ENCODE data around the gene RESP18.
"Not testable (repeated sequence)": the region's sequence is repeated elsewhere in the genome, so short reads cannot be mapped to it uniquely, and the experiment has no call there.

RESP18 gene

GRCh38 chr2:219325136-219325535, 7.4 kb downstream of the RESP18 start:
- DNase-seq: no peak

DNA sequence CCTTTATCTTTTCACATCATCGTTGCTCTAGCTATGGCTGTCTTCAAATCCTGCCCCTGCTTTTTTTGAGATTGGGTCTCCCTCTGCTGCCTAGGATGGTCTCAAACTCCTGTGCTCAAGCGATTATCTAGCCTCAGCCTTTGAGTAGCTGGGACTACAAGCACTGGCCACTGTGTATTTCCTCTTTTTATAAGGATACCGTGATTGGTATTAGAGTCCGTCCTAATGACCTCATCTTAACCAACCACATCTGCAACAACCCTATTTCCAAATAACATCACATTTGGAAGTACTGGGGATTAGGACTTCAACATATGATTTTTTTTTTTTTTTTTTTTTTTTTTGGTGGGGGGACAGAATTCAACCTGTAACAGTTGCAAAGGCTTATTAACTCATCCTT, 9.1 kb downstream of the RESP18 start:
- no peak for DNase-seq

DNA sequence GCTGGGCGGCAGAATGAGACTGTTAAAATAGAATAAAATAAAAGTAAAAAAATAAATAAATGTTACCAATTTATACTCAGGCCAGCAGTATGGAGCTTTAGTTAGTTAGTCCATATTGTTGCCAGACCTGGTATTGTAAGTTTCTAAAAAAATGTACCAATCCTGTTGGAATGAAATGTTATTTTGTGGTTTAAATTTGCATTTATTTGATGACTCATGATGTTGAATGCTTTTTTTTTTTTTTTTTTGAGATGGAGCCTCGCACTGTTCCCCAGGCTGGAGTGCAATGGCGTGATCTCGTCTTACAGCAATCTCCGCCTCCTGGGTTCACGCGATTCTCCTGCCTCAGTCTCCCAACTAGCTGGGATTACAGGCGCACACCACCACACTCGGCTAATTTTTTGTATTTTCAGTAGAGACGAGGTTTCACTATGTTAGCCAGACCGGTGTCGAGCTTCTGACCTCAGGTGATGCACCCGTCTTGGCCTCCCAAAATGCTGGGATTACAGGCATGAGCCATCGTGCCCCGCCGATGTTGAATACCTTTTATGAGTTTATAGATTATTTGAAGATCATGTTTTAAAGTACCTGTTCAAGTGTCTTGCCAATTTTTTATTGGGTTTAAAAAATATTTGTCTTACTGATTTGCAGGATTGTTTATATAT, 17.6 kb downstream of the RESP18 start:
- DNase-seq: no peak

DNA sequence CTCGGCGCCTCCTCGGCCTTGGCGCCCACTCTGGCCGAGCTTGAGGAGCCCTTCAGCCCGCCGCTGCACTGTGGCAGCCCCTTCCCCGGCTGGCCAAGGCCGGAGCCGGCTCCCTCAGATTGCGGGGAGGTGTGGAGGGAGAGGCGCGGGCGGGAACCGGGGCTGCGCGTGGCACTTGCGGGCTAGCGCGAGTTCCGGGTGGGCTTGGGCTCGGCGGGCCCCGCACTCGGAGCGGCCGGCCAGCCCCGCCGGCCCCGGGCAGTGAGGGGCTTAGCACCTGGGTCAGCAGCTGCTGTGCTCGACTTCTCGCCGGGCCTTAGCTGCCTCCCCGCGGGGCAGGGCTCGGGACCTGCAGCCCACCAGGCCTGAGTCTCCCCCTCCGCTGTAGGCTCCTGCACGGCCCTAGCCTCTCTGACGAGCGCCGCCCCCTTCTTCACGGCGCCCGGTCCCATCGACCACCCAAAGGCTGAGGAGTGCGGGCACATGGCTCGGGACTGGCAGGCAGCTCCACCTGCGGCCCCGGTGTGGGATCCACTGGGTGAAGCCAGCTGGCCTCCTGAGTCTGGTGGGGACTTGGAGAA, 19.8 kb downstream of the RESP18 start:
- DNase-seq: not testable (repeated sequence)

DNA sequence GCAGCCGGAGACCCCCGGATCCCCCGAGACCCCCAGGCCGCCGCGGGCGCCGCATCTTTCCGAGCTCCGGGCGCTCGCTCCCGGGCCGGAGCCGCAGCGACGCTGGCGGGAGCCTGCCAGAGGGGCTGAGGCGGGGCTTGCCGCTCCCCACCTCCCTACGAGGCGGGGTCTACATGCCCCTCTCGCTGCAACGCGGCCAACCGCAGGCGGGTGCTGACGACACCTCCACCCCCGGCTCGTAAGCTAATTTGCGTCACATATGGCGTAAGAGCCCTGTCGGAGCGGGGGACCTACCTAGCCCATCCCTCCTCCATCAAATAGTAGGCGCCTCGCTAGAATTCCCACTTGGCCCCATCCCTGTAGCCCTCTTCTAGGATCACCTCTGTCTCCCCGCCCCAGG, 23.3 kb downstream of the RESP18 start, which contains the start of gene PTPRN:
Gene PTPRN (minus strand): TSS at position 124 of the 400 bp plus-strand sequence. CDS start 69 bp downstream, at position 55.
- DNase-seq: peak; percentile 82

DNA sequence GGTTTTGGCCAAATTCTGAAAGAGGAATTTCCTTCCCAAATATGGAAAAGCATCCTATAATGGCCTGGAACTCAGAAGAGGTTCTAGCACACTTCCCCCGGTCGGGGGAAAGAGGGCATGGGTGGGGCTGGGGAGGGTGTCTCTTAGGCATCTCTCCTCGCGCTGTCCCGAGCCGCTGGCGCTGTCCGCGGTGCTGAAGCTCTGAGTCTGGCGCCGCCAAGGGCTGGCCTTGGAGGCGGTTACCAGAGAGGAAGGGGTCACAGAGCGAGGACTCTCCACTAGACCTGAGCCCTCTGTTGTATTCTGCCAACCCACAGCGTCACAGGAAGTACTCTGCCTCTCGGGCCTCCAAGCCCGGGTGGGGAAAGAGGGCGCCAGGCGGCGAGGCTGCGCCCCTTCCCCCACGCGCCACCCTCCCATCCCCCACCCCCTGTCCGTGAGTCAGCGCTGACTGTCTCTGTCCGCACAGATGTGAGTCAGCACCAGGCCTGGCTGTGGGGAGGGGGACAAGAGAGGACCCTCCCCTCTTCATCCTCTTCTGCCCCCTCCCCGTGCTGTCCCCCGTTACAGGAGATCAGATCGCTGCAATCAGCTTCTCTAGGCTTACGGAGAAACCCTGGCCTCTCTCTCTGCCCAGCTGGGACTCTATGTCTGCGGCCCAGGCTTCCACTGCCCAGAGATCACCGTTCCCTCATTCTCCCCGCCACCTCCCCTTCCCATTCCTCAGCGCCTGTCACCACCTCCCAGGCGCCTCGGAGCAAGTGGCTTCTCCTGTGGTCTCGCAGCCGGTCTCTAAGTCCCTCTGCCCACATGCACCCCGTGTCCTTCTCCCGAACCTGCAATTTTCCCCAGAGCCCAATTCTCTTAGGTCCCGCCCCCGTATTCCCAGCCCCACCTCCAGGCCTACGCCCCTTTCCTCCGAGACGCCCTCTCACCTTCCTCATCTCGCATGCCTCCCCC, 24.1 kb downstream of the RESP18 start:
- peak; percentile 62 for DNase-seq

GRCh38 chr2:219306047-219306446, 26.5 kb downstream of the RESP18 start:
- DNase-seq: no peak

GRCh38 chr2:219304223-219304622, 28.3 kb downstream of the RESP18 start:
- DNase-seq: no peak

DNA sequence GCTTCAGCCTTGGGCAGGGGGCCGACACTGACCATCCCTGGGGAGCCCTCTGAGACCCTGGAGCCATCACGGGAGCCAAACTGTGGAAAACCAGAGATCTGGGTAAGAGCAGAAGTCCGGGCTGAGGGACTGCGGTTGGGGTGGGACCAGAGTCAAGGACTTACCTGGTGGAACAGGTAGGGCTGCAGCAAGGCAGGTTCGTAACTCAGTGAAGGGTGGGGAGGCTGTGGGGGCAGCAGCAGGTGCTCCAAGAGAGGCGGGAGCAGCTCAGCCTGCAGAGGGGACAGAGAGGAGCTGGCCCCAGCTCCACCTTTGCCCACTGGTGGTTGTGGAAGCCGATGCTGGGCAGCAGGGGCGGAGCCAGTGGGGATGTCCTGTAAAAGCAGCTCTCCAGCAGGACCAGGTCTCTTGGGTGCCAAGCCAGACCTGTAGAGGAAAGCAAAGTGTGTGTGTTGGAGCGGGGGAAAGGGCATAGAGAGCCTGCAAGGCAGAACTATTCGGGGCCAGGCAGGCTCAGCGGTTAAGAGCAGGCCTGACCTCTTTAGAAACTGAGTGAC, 30.1 kb downstream of the RESP18 start:
- DNase-seq: no peak

GRCh38 chr2:219300022-219300421, 32.5 kb downstream of the RESP18 start:
- no peak for DNase-seq

GRCh38 chr2:219299372-219299760, 33.2 kb downstream of the RESP18 start:
- no peak for DNase-seq

DNA sequence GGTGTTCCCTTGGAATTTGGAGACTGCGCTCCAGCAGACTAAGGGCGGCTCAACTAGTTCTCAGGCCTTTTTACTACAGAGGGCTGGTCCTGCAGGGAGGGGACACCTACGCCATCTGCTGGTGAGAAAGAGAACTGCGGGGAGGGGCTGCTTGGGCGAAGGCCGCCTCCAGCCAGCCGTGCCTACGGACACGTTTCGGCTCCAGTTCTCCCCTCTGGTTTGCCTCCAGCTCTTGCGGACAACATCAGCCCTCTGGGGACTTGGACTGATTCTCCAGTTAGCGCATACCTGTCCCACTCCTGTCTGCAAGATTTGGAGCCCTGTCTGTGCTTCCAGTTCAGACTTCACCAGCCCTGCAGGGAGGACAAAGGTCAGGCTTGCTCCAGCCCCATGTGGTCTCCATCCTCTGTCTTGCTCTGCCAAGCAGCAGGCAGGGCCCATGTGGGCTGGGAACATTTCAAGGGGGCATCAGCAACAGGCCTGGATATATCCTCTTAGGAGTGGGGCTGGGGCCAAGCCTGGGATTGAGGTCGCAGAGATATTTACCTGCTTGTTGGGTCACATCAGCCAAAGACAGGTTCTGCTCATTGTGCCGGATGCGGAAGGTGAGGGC, 33.7 kb downstream of the RESP18 start:
- peak; percentile 63 for DNase-seq

GRCh38 chr2:219297766-219298456, 34.6 kb downstream of the RESP18 start:
- DNase-seq: no peak

DNA sequence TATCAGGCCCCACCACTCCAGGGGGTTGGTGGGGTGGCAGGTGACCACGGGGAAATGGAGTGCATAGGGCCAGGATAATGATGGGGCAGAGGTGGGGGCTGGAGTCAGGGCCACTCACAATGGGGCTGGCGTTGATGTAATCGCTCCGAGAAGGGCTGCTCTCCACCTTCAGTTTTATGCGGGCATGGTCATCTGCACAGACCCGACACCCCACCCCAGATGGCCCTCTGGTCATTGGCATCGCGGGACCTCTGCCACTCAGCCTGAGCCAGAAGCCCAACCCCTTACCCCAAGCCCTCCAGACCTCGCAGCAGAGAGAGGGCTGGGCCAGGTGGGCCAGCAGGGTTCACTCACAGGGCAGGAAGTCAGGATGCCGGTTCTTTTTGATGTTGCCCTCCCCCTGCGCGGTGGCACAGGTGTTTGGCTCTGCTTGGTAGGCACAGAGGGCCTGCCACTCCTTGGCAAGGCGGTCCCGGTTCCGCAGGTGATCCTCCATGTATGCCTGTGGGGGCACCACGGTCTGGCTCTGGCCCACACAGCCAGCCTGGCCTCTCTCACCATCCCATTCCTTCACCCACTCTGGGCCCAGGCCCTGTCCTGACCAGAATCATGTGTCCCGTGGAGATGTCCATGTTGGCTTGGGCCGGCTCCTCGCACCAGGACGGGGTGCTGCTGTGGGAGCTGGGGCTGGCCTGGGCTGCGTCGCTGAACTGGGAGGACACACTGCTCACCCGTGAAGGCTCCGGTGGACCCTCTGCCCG, 35.7 kb downstream of the RESP18 start:
- DNase-seq: no peak

DNA sequence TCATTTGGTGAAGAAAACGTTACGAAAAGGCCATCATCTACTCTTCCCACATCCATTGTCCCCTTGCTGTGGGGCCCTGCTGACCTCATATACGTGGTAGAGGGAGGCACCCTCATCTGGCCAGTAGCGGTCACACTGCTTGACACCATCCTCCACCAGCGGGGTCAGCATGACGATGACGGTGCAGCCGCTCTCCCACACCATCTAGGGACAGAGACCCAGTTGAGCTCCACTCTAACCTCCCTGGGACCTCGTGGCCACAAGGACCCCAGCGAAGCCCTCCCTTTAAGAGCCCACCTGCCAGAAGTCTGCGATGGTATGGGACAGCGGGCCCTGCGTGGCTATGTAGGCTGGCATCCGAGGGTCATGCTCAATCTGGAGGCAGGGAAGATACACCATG, 36.4 kb downstream of the RESP18 start:
- no peak for DNase-seq

GRCh38 chr2:219294356-219295351, 37.9 kb downstream of the RESP18 start:
- peak; percentile 84 for DNase-seq

DNA sequence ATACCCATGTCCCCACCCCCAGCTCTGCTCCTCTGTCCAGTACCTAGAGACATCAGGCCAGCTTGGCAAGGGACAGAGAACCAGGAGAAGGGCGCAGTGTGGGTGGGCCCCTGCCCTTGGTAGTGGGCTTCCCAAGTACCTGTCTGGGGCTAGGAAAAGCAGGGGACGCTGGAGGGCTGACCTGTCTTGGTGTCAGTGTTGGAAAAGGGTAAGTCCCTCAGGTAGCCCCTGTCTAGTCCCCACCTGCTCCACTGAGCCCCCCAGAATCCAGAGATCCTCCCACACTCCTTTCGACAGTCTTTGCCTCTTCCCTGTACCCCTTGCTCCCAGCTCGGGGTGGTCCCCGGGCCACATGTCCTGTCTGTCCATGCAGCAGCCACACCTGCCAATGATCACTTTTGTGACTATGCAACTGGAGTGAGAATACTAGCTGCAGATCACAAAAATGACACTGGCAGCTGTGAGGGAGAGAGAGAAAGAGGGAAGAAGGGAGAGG, 38.8 kb downstream of the RESP18 start:
- DNase-seq: no peak

- DNase-seq: no peak
Observed at GRCh38 chr2:219292616-219293015, 39.9 kb downstream of the RESP18 start.

DNA sequence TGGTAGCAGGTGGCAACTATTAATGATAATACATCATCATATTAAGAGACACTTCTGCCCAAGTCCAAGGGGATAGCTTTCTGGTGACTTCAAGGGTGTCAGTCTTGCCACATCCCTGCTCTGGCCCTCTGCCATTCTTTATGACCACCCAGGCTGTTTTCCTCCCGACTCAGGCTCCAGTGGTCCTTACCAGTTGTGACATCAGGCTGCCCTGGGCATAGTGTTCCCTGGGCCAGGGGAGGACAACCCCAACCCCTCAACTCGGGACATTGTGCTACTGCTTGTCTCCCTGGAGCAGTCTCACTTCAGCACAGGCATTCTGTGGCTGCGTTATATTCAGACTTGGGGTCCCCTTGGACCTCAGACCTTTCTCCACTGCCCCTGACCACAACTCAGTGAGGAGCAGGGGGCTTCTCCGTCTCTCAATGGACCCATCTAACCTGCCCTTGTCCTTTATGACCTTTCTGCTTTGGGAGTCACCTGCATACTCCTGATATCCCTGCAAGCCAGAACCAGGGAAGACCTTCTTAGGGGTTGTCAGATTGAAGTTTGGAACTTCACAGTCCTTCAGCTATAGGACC, 40.5 kb downstream of the RESP18 start:
- no peak for DNase-seq

DNA sequence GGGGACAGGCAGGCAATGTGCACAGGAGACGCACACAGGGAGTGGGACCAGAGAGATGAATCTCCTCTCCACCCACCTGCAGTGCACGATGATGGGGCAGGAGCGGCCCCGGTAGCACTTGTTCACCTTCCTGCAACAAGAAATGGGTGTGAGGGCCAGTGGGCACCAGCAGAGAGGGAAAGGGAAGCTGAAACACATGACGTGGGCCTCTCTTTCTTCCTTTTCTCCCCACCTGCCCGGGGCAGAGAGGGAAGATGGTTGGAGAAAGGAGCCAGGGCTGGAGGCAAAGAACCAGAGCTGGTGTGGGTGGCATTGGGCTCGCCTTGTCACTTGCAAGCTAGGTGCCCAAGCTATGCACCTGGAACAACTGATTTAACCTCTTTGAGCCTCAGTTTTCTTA, 41.1 kb downstream of the RESP18 start:
- DNase-seq: no peak

Measured in NCI-H69 (cell line).